Stimulated activated CD8-positive, alpha-beta memory T cell treated with anti-CD3 and anti-CD28 coated beads, Interleukin-4, amount 100 ng/mL, for 4 hours (primary cell): ENCODE results near the gene PRPSAP1.

Experiments used
- DNase-seq, 2 donors: peaks; one replicate each; pipeline ENCODE4 v3.0.0-alpha.2; 2020; ENCODE audit warnings: low read depth in 2 of 2, low spot score in 1 of 2

The PRPSAP1 gene

DNA sequence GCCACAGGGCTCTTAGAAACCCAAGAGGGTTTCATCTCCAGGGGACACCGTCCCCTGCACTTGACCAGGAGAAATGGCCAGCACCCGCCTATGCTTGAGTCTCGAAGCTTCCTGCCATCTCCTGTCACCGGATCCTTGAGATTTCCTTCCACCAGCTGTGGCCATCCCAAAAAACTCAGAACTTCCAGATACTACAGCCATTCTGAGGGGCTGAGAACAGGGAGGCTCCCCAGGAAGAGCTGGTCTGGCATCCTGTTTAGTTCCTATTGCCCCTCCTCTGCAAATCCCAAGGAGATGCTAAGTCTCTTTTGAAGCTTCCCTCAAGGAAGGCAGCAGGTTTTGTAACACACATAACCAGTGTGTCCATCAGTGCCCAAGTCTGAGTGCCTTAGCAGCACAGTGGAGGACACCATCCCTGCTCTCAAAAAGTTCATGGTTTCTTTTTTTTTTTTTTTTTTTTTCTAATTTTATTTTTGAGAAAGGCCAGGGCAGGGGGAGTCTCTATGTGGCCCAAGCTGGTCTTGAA, 86.6 kb downstream of the PRPSAP1 start:
- no peak for DNase-seq

GRCh38 chr17:76266244-76266938, 87.3 kb downstream of the PRPSAP1 start:
- no peak for DNase-seq

GRCh38 chr17:76265624-76266243, 88.0 kb downstream of the PRPSAP1 start:
- no peak for DNase-seq

GRCh38 chr17:76264755-76265623, 88.7 kb downstream of the PRPSAP1 start, which contains the start of gene UBALD2:
Gene UBALD2 (plus strand): TSS chr17:76265348. CDS start chr17:76265506, 158 bp downstream.
- DNase-seq: peak; percentile 95 to 98

DNA sequence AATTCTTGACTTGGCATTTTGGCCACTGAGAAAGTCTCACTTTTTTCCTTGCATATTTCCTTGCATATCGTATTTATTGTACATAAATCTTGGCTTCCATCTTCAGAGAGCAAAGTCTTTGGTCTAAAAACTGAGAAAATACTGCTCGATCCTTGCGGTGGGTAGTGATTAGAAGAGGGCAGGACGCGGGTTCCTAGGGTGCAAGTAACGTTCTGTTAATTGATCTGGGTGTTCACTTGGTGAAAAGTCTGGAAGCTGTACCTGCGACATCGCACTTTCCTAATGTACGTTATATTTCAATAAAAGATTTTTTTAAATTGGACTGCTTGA, 89.3 kb downstream of the PRPSAP1 start:
- DNase-seq: no peak

- no peak for DNase-seq
Observed at GRCh38 chr17:76263896-76264295, 89.8 kb downstream of the PRPSAP1 start.

DNA sequence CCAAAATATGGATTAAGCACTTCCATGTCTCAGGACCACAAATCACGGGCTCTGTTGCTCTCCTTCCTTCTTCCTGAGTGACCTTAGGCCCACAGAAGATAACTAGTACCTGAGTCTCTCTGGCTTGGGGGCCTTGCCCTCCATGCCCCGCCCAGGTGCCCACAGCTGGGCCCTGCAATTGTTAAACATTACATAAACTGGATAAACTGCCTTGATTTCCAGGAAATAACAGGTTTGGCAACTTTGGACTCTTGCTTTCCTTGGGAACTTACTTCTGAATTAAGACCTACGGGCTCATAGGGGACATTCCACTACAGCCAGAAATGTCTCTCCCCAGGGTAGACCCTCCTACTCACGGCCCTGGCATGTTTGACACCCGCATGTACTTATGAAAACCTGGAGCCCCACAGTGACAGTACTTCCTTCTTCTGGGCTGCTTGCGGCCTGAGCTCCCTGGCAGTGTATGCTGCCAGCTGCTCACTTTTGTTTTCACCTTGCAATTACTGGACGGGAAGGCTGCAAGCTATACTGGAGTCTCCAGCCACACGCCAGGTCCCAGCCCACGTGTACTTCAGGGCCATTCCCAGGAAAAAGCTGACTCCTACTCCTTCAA, 90.9 kb downstream of the PRPSAP1 start:
- no peak for DNase-seq

GRCh38 chr17:76261421-76262215, 92.1 kb downstream of the PRPSAP1 start:
- DNase-seq: no peak

GRCh38 chr17:76260669-76261068, 93.0 kb downstream of the PRPSAP1 start:
- no peak for DNase-seq

GRCh38 chr17:76260220-76260619, 93.5 kb downstream of the PRPSAP1 start:
- no peak for DNase-seq
